Smooth muscle cell (in vitro differentiated cells): ENCODE measurements around the gene SPSB4. TPM values are rescaled to one million over a fixed set of nuclear protein-coding genes. Genes with fewer than 3 reads are reported as not detected.

Experiments
- DNase-seq: peaks from one replicate; lab custom pipeline; 2025; ENCODE audit not compliant: unreplicated experiment; lab: John Stamatoyannopoulos, UW
- H2AFZ ChIP-seq: fragments of 200-600 bp; sonication (generic); 2 replicates; pipeline ENCODE4 v1.6.0; 2016; ENCODE audit warnings: antibody characterized with exemption, low read depth, mild to moderate bottlenecking
- H3F3A ChIP-seq: fragments of 200-600 bp; sonication (generic); 2 replicates; pipeline ENCODE4 v1.6.0; 2017; ENCODE audit warnings: antibody characterized with exemption, low read depth
- H3K27ac ChIP-seq: fragments of 200-600 bp; sonication (generic); 2 replicates; pipeline ENCODE4 v1.5.1; 2016; ENCODE audit warnings: low read depth, mild to moderate bottlenecking
- H3K27me3 ChIP-seq: fragments of 200-600 bp; sonication (generic); 2 replicates; pipeline ENCODE4 v1.6.1; 2016; ENCODE audit warnings: low read depth, mild to moderate bottlenecking
- H3K36me3 ChIP-seq: fragments of 200-600 bp; sonication (generic); 2 replicates; pipeline ENCODE4 v1.5.1; 2016; ENCODE audit warnings: low read depth
- H3K4me1 ChIP-seq: fragments of 200-600 bp; sonication (generic); 2 replicates; pipeline ENCODE4 v1.5.1; 2016; ENCODE audit warnings: low read depth
- H3K4me2 ChIP-seq: fragments of 200-600 bp; sonication (generic); 2 replicates; pipeline ENCODE4 v1.6.0; 2016; ENCODE audit warnings: mild to moderate bottlenecking
- H3K4me3 ChIP-seq: fragments of 200-600 bp; sonication (generic); 2 replicates; pipeline ENCODE4 v1.5.1; 2016; ENCODE audit warnings: mild to moderate bottlenecking
- H3K79me2 ChIP-seq: fragments of 200-600 bp; sonication (generic); 2 replicates; pipeline ENCODE4 v1.6.0; 2016; ENCODE audit warnings: low read depth, mild to moderate bottlenecking
- H3K9ac ChIP-seq: fragments of 200-600 bp; sonication (generic); 2 replicates; pipeline ENCODE4 v1.6.0; 2016; ENCODE audit warnings: low read depth
- H3K9me3 ChIP-seq: fragments of 200-600 bp; sonication (generic); replicated peaks from 2 replicates; pipeline ENCODE4 v1.5.1; 2016; ENCODE audit warnings: low read depth
- H4K20me1 ChIP-seq: fragments of 200-600 bp; sonication (generic); 2 replicates; pipeline ENCODE4 v1.6.0; 2016; ENCODE audit warnings: low read depth
- WGBS: methylation state at CpG from one replicate; pipeline ENCODE4 v1.1.7; 2016; ENCODE audit warnings: low lambda C conversion rate; 5-methylcytosine and 5-hydroxymethylcytosine counted together
- polyA plus RNA-seq: library from polyadenylated mRNA; unstranded; fragments of >200 nt; fragmentation: Nextera tagmentation; extraction: Ambion mirVana; gene quantifications from 2 replicates; pipeline ENCODE4 v1.2.1, GENCODE V29; 2016
- total RNA-seq: library from RNA; depleted of rRNA; stranded (reverse); fragments of >200 nt; gene quantifications from 2 replicates; pipeline ENCODE4 v1.2.3, GENCODE V29; 2014
- TF ChIP-seq, protein P1 (sequence below): fragments of 200-600 bp; sonication (generic); IDR thresholded peaks from 2 replicates; pipeline ENCODE4 v1.5.1; 2017; ENCODE audit warnings: borderline replicate concordance, mild to moderate bottlenecking, antibody characterized with exemption; ENCODE audit not compliant: insufficient read depth, poor library complexity, severe bottlenecking

The SPSB4 gene
- total and polyA plus RNA-seq, 2 experiments from 2014 or later, result 1.8 to 3.9 TPM

DNA sequence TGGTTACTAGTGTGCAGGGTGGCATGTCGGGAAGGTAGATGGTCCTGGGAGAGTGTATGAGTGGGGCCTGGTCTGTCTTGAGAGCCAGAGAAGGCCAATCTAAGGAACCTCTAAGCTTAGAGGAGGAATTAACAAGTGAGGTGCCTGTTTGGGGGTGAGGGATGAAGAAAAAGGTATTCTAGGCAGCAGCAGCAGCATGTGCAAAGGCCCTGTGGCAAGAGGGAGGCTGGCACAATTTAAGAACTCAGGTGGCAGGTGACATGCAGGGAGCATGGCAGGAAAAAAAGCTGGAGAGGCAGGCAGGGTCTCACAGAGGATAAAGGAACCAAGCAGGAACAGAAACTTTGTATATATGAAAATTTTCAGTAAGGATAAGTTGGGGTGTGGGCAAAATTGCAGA lies 51.2 kb downstream of the SPSB4 start:
- no peaks in the 10 kb centered on the region for H3F3A ChIP-seq
- H3K9ac ChIP-seq, result no peak overlapping the region
- H3K27ac ChIP-seq, result no peak overlapping the region
- no peak overlapping the region for H2AFZ ChIP-seq
- no peaks in the 10 kb centered on the region for H3K9me3 ChIP-seq
- no peaks in the 10 kb centered on the region for H3K36me3 ChIP-seq
- no peak overlapping the region for H3K4me2 ChIP-seq
- H3K79me2 ChIP-seq, result no peaks in the 10 kb centered on the region
- TF ChIP-seq, protein P1, sequence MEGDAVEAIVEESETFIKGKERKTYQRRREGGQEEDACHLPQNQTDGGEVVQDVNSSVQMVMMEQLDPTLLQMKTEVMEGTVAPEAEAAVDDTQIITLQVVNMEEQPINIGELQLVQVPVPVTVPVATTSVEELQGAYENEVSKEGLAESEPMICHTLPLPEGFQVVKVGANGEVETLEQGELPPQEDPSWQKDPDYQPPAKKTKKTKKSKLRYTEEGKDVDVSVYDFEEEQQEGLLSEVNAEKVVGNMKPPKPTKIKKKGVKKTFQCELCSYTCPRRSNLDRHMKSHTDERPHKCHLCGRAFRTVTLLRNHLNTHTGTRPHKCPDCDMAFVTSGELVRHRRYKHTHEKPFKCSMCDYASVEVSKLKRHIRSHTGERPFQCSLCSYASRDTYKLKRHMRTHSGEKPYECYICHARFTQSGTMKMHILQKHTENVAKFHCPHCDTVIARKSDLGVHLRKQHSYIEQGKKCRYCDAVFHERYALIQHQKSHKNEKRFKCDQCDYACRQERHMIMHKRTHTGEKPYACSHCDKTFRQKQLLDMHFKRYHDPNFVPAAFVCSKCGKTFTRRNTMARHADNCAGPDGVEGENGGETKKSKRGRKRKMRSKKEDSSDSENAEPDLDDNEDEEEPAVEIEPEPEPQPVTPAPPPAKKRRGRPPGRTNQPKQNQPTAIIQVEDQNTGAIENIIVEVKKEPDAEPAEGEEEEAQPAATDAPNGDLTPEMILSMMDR, result no peak
- H4K20me1 ChIP-seq, result no peaks in the 10 kb centered on the region
- H3K4me3 ChIP-seq, result no peak overlapping the region
- H3K27me3 ChIP-seq, result no peaks in the 10 kb centered on the region
- 100% methylated on average over 1 of the region's 1 CpG for whole genome bisulfite sequencing
- peaks cover 10% of the 10 kb centered on the region for H3K4me1 ChIP-seq
- DNase-seq, result no peak

DNA sequence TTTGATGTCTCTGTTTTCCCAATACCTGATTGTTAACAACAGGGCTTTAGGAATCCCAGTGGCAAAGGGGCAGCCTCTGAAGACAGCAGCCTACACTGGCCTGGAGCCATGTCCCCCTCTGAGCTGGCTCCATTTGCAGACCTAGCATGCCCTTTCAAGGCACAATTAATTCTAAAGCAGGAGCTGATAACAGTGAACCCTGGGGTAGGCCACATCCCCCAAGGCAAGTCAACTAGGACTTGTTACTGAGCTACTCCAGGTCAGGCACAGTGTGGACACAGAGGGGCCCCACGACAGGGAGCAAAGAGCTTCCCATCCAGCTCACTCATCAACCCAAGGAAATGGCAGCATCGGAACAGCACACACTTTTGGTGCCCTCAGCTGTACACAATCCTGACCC lies 51.9 kb downstream of the SPSB4 start:
- Histone ChIP-seq H3K27ac (no peak overlapping the region), H4K20me1 (no peaks in the 10 kb centered on the region), H3K27me3 (no peaks in the 10 kb centered on the region), H3F3A (no peaks in the 10 kb centered on the region), H2AFZ (no peak overlapping the region), H3K36me3 (no peaks in the 10 kb centered on the region), H3K4me2 (no peak overlapping the region), H3K4me1 (peaks cover 10% of the 10 kb centered on the region), H3K9me3 (no peaks in the 10 kb centered on the region), H3K79me2 (no peaks in the 10 kb centered on the region), H3K4me3 (no peak overlapping the region), H3K9ac (no peak overlapping the region)
- TF ChIP-seq, protein P1, result no peak
- WGBS, result 39% methylated on average over 2 of the region's 2 CpGs
- DNase-seq, result no peak

DNA sequence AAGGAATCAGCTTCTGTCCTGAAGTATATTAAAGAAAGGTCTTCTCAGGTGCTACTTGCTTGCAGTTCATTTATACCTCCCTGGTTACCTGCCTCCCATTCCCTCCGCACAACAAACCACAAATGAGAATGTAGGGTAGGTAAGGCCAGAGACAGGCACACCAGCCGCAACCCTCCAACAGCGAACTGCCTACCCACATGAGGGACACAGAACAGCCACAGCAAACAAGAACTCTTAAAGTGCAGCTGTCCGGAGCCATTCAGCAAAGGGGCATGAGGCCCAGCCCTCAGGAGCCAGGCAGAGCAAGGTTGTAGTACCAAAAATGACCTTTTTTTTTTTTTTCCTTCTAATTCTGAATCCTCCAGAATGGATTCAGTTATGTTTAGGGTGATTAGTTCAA lies 52.4 kb downstream of the SPSB4 start:
- Histone ChIP-seq H3K27ac (no peak overlapping the region), H3K4me2 (no peak overlapping the region), H3K4me1 (peaks cover 10% of the 10 kb centered on the region), H3K36me3 (no peaks in the 10 kb centered on the region), H2AFZ (no peak overlapping the region), H3K4me3 (no peak overlapping the region), H3K9me3 (no peaks in the 10 kb centered on the region), H3K27me3 (no peaks in the 10 kb centered on the region), H3K79me2 (no peaks in the 10 kb centered on the region), H3F3A (no peaks in the 10 kb centered on the region), H3K9ac (no peak overlapping the region), H4K20me1 (no peaks in the 10 kb centered on the region)
- WGBS, result 90% methylated on average over 4 of the region's 4 CpGs
- no peak for DNase-seq
- TF ChIP-seq, protein P1, result no peak

DNA sequence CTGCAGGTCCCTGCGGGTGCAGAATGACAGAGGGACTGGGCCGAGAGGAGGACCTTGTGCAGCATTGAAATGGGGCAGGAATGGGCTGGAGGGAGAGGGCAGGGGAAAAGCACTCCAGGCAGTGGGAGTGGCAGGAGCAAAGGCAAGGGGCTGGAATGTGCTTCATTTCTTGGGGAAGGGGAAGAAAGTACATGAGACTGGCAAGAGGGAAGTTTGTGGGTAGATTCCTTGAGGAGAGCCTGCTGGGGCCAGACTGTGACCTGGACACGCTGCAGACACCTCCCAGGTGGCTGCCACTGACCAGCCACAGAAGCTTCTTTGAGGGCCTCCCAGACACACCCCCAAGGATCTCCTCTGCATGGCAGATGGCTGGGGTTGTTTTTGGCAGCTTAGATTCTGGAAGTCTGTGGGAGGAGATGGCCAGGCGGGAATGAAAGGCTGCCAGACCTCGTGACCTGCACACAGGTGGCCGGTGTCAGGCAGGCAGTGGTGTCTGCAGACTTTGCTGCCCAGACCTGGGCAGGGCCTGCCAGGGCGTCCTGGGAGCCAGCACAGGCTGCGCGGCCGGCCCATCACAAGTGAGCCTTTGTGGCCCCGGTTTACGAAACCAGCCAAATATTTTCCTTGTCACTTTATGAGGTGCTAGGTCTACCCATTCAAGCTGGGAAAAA lies 53.1 kb downstream of the SPSB4 start:
- no peaks in the 10 kb centered on the region for H3K36me3 ChIP-seq
- TF ChIP-seq, protein P1, result no peak
- H3F3A ChIP-seq, result no peaks in the 10 kb centered on the region
- no peak for DNase-seq
- WGBS, result 46% methylated on average over 12 of the region's 12 CpGs
- H2AFZ ChIP-seq, result no peak overlapping the region
- peaks cover 10% of the 10 kb centered on the region for H3K4me1 ChIP-seq
- no peaks in the 10 kb centered on the region for H3K9me3 ChIP-seq
- no peak overlapping the region for H3K4me2 ChIP-seq
- no peaks in the 10 kb centered on the region for H3K79me2 ChIP-seq
- H3K27me3 ChIP-seq, result no peaks in the 10 kb centered on the region
- no peak overlapping the region for H3K4me3 ChIP-seq
- H3K27ac ChIP-seq, result no peak overlapping the region
- no peak overlapping the region for H3K9ac ChIP-seq
- no peaks in the 10 kb centered on the region for H4K20me1 ChIP-seq
